ENCODE measurements around the gene MEOX2. TPM values are rescaled to one million over a fixed set of nuclear protein-coding genes. Genes with fewer than 3 reads are reported as not detected.

Gene MEOX2
- total RNA-seq, 1 donor from 2014 or later, result not detected

DNA sequence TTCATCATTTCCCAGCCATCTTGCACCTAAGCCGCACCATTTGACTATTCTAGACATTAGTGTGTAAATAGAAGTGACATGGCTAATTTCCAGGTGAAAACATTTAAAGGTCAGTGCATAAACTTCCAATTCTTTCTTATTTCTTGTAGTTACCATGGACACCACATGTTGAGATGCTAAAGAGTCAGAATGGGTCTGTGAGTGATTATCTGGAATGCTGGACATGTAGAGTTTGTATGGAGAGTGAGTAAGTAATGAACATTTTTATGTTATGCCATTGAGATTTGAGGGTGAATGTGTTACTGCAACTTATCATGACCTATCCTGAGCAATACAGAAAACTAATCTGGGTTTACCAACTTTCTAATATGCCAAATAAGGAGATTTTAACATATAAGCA is 60.4 kb downstream of the MEOX2 start:
- no peak for DNase-seq (ENCODE audit: low spot score)
- peaks cover 6% of the 10 kb centered on the region for H3K9me3 Mint-ChIP-seq
- no peaks in the 10 kb centered on the region for H3K4me1 Mint-ChIP-seq (ENCODE audit: low read depth)
- H3K27me3 Mint-ChIP-seq (ENCODE audit: low read depth), result no peaks in the 10 kb centered on the region
- H3K27ac Mint-ChIP-seq, result no peak overlapping the region
- intact Hi-C loops (cut with micrococcal nuclease), result no loop called here
- no peaks in the 10 kb centered on the region for H3K36me3 Mint-ChIP-seq (ENCODE audit: low read depth)
- H3K4me3 Mint-ChIP-seq (ENCODE audit: low read depth), result no peak overlapping the region

DNA sequence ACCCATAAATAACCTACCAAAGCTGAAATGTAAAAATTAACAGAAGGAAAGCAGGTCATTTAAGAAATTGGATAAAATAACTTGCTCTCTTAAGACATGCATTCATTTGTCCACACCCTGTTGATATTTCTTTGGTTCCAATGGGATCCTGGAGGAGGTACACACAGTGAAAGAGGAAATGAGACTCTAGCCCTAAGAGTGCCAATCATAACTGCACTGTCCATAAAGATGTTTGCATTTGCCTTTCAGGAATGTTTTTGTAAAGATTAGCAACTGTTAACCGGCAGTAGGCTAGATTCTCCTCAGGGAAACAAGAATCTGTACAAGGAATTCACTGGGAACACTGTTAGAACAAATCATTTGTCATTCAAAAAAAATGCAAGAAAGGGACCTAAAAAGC is 61.0 kb downstream of the MEOX2 start:
- peaks cover 6% of the 10 kb centered on the region for H3K9me3 Mint-ChIP-seq
- intact Hi-C loops (cut with micrococcal nuclease), result no loop called here
- no peak overlapping the region for H3K27ac Mint-ChIP-seq
- no peaks in the 10 kb centered on the region for H3K27me3 Mint-ChIP-seq (ENCODE audit: low read depth)
- no peaks in the 10 kb centered on the region for H3K4me1 Mint-ChIP-seq (ENCODE audit: low read depth)
- no peak for DNase-seq (ENCODE audit: low spot score)
- H3K4me3 Mint-ChIP-seq (ENCODE audit: low read depth), result no peak overlapping the region
- H3K36me3 Mint-ChIP-seq (ENCODE audit: low read depth), result no peaks in the 10 kb centered on the region

- intact Hi-C loops (cut with micrococcal nuclease), result no loop called here
- H3K36me3 Mint-ChIP-seq (ENCODE audit: low read depth), result no peaks in the 10 kb centered on the region
- no peak for DNase-seq (ENCODE audit: low spot score)
- H3K4me1 Mint-ChIP-seq (ENCODE audit: low read depth), result no peaks in the 10 kb centered on the region
- H3K4me3 Mint-ChIP-seq (ENCODE audit: low read depth), result no peak overlapping the region
- H3K9me3 Mint-ChIP-seq, result peaks cover 8% of the 10 kb centered on the region
- H3K27me3 Mint-ChIP-seq (ENCODE audit: low read depth), result no peaks in the 10 kb centered on the region
- no peak overlapping the region for H3K27ac Mint-ChIP-seq
Observed at GRCh38 chr7:15621468-15621867, 65.0 kb downstream of the MEOX2 start.

GRCh38 chr7:15620491-15621185 is 65.8 kb downstream of the MEOX2 start:
- Mint-ChIP-seq H3K27ac (no peak overlapping the region), H3K4me3 (ENCODE audit: low read depth) (no peak overlapping the region)

GRCh38 chr7:15618275-15618674 is 68.2 kb downstream of the MEOX2 start:
- DNase-seq (ENCODE audit: low spot score), result no peak
- Mint-ChIP-seq H3K36me3 (ENCODE audit: low read depth) (no peaks in the 10 kb centered on the region), H3K9me3 (peaks cover 8% of the 10 kb centered on the region), H3K27ac (no peak overlapping the region), H3K27me3 (ENCODE audit: low read depth) (no peaks in the 10 kb centered on the region), H3K4me1 (ENCODE audit: low read depth) (no peaks in the 10 kb centered on the region), H3K4me3 (ENCODE audit: low read depth) (no peak overlapping the region)
- intact Hi-C loops (cut with micrococcal nuclease), result no loop called here

More at GRCh38 chr7:15620491-15621185, 65.8 kb downstream of the MEOX2 start:
- Mint-ChIP-seq H3K4me1 (ENCODE audit: low read depth) (no peaks in the 10 kb centered on the region), H3K27me3 (ENCODE audit: low read depth) (no peaks in the 10 kb centered on the region), H3K36me3 (ENCODE audit: low read depth) (no peaks in the 10 kb centered on the region), H3K9me3 (peaks cover 8% of the 10 kb centered on the region)
- DNase-seq (ENCODE audit: low spot score), result no peak
- intact Hi-C loops (cut with micrococcal nuclease), result no loop called here

DNA sequence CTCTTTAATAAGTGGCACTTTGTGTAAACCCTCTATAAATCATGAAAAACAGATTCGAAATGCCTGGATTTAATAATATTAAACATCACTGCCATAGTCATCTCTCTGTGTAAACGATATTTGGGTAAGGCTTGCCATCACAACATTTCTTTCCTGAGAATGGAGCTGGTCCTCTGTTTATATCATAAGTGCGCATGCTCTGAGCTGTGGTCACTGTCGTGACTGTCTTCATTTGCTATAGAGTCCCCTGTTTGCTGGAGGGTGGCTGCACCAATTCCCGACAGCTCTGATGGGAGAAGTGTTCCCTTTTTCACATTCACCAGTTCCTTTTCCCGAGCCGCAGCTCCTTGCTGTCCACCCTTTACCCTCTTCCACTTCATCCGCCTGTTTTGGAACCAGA is 74.3 kb downstream of the MEOX2 start:
- no peaks in the 10 kb centered on the region for H3K27me3 Mint-ChIP-seq (ENCODE audit: low read depth)
- no peak for DNase-seq (ENCODE audit: low spot score)
- no peaks in the 10 kb centered on the region for H3K36me3 Mint-ChIP-seq (ENCODE audit: low read depth)
- no peak overlapping the region for H3K4me3 Mint-ChIP-seq (ENCODE audit: low read depth)
- H3K27ac Mint-ChIP-seq, result no peak overlapping the region
- intact Hi-C loops (cut with micrococcal nuclease), result no loop called here
- no peaks in the 10 kb centered on the region for H3K4me1 Mint-ChIP-seq (ENCODE audit: low read depth)
- H3K9me3 Mint-ChIP-seq, result peaks cover 7% of the 10 kb centered on the region

DNA sequence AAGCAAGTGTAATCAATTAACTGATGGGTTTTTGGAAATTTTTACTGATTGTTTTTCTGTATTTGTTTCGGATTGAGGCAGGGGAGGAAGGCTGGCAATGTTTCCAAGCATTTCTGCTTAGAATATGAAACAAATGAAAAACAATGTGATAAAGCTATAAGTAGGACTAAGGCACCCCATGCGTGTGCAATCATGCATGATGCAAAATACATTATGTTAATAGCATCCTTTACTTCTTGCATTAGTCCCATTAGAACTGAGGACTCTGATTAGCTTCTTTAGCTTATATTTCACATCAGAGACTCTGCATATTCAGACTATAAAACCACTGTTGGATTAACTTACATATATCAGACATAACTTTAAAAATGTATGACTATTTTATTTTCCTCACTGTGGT is 76.0 kb downstream of the MEOX2 start:
- no peaks in the 10 kb centered on the region for H3K4me1 Mint-ChIP-seq (ENCODE audit: low read depth)
- no peak for DNase-seq (ENCODE audit: low spot score)
- no peaks in the 10 kb centered on the region for H3K36me3 Mint-ChIP-seq (ENCODE audit: low read depth)
- H3K9me3 Mint-ChIP-seq, result peaks cover 7% of the 10 kb centered on the region
- intact Hi-C loops (cut with micrococcal nuclease), result no loop called here
- no peak overlapping the region for H3K4me3 Mint-ChIP-seq (ENCODE audit: low read depth)
- no peak overlapping the region for H3K27ac Mint-ChIP-seq
- no peaks in the 10 kb centered on the region for H3K27me3 Mint-ChIP-seq (ENCODE audit: low read depth)

DNA sequence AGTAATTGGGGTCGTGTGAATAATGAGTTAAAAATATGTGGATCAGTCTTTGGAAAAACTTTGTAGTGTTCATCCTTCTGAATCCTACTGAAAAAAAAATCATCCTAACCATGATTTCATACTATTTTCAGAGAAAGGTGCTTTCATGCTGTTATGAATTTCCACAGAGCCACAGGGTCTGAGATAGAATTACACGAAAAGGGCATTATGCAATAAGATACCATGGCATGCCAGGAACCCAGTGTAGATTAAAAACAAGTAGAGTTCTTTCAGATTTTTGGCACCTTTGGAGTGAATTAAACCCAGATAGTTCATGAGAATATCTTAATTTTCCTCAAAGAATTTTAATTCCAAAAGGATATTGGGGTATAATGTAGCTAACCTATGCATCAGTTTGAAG is 77.2 kb downstream of the MEOX2 start:
- intact Hi-C loops (cut with micrococcal nuclease), result no loop called here
- Mint-ChIP-seq H3K9me3 (peaks cover 7% of the 10 kb centered on the region), H3K27me3 (ENCODE audit: low read depth) (no peaks in the 10 kb centered on the region), H3K4me3 (ENCODE audit: low read depth) (no peak overlapping the region), H3K4me1 (ENCODE audit: low read depth) (no peaks in the 10 kb centered on the region), H3K27ac (no peak overlapping the region), H3K36me3 (ENCODE audit: low read depth) (no peaks in the 10 kb centered on the region)
- no peak for DNase-seq (ENCODE audit: low spot score)

GRCh38 chr7:15607529-15608210 is 78.8 kb downstream of the MEOX2 start:
- peaks cover 12% of the 10 kb centered on the region for H3K9me3 Mint-ChIP-seq
- no peak overlapping the region for H3K27ac Mint-ChIP-seq
- H3K4me3 Mint-ChIP-seq (ENCODE audit: low read depth), result no peak overlapping the region
- H3K4me1 Mint-ChIP-seq (ENCODE audit: low read depth), result no peaks in the 10 kb centered on the region
- no peak for DNase-seq (ENCODE audit: low spot score)
- intact Hi-C loops (cut with micrococcal nuclease), result no loop called here
- H3K27me3 Mint-ChIP-seq (ENCODE audit: low read depth), result no peaks in the 10 kb centered on the region
- H3K36me3 Mint-ChIP-seq (ENCODE audit: low read depth), result no peaks in the 10 kb centered on the region

GRCh38 chr7:15606561-15606960 is 79.9 kb downstream of the MEOX2 start:
- no peaks in the 10 kb centered on the region for H3K27me3 Mint-ChIP-seq (ENCODE audit: low read depth)
- no peaks in the 10 kb centered on the region for H3K36me3 Mint-ChIP-seq (ENCODE audit: low read depth)
- DNase-seq (ENCODE audit: low spot score), result no peak
- H3K4me1 Mint-ChIP-seq (ENCODE audit: low read depth), result no peaks in the 10 kb centered on the region
- intact Hi-C loops (cut with micrococcal nuclease), result no loop called here
- no peak overlapping the region for H3K4me3 Mint-ChIP-seq (ENCODE audit: low read depth)
- no peak overlapping the region for H3K27ac Mint-ChIP-seq
- H3K9me3 Mint-ChIP-seq, result peaks cover 12% of the 10 kb centered on the region

DNA sequence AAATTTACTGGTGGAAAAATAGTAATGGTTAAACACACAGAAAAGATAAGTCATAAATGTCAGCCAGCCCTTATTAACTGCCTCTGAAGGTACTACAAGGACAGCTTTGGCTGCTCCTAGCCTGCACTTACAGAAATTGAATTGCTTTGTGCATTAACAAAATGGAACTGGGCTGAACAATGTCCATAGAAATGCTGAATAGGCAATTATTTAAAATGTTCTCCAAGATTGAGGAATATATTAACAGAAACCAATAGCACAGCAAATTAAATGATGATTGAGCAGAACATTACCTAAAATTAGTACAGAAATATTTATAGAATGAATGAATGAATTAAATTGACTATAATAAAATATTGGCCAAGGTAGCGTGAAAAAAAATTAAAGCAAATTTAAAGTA is 82.3 kb downstream of the MEOX2 start:
- Mint-ChIP-seq H3K9me3 (peaks cover 5% of the 10 kb centered on the region), H3K27me3 (ENCODE audit: low read depth) (no peaks in the 10 kb centered on the region), H3K27ac (no peak overlapping the region), H3K4me3 (ENCODE audit: low read depth) (no peak overlapping the region), H3K4me1 (ENCODE audit: low read depth) (no peaks in the 10 kb centered on the region), H3K36me3 (ENCODE audit: low read depth) (no peaks in the 10 kb centered on the region)
- intact Hi-C loops (cut with micrococcal nuclease), result no loop called here
- DNase-seq (ENCODE audit: low spot score), result no peak

GRCh38 chr7:15603124-15603523 is 83.4 kb downstream of the MEOX2 start:
- peaks cover 5% of the 10 kb centered on the region for H3K9me3 Mint-ChIP-seq
- no peak overlapping the region for H3K27ac Mint-ChIP-seq
- H3K27me3 Mint-ChIP-seq (ENCODE audit: low read depth), result no peaks in the 10 kb centered on the region
- no peak overlapping the region for H3K4me3 Mint-ChIP-seq (ENCODE audit: low read depth)
- intact Hi-C loops (cut with micrococcal nuclease), result no loop called here
- no peak for DNase-seq (ENCODE audit: low spot score)
- no peaks in the 10 kb centered on the region for H3K36me3 Mint-ChIP-seq (ENCODE audit: low read depth)
- no peaks in the 10 kb centered on the region for H3K4me1 Mint-ChIP-seq (ENCODE audit: low read depth)

GRCh38 chr7:15602236-15602635 is 84.2 kb downstream of the MEOX2 start:
- Mint-ChIP-seq H3K36me3 (ENCODE audit: low read depth) (no peaks in the 10 kb centered on the region), H3K27ac (no peak overlapping the region), H3K27me3 (ENCODE audit: low read depth) (no peaks in the 10 kb centered on the region), H3K4me1 (ENCODE audit: low read depth) (no peaks in the 10 kb centered on the region), H3K4me3 (ENCODE audit: low read depth) (no peak overlapping the region), H3K9me3 (peaks cover 5% of the 10 kb centered on the region)
- no peak for DNase-seq (ENCODE audit: low spot score)
- intact Hi-C loops (cut with micrococcal nuclease), result no loop called here

Measured in activated T-helper 2 cell treated with anti-CD3 and anti-CD28 coated beads, Interferon-gamma antibody, Interleukin-2, Interleukin-4, amounts not matched to agents 10 μg/mL and 5 μg/mL and 100 μg/mL, durations not matched to agents 14 hours and 24 hours and 36 hours (primary cell).